ENCODE measurements around the gene PPP2R5C. TPM values are rescaled to one million over a fixed set of nuclear protein-coding genes. Genes with fewer than 3 reads are reported as not detected.
"Not testable (repeated sequence)": the region's sequence is repeated elsewhere in the genome, so short reads cannot be mapped to it uniquely, and the experiment has no call there.

PPP2R5C gene
- 100 to 1,000 TPM; 282 to 355 TPM for total RNA-seq

DNA sequence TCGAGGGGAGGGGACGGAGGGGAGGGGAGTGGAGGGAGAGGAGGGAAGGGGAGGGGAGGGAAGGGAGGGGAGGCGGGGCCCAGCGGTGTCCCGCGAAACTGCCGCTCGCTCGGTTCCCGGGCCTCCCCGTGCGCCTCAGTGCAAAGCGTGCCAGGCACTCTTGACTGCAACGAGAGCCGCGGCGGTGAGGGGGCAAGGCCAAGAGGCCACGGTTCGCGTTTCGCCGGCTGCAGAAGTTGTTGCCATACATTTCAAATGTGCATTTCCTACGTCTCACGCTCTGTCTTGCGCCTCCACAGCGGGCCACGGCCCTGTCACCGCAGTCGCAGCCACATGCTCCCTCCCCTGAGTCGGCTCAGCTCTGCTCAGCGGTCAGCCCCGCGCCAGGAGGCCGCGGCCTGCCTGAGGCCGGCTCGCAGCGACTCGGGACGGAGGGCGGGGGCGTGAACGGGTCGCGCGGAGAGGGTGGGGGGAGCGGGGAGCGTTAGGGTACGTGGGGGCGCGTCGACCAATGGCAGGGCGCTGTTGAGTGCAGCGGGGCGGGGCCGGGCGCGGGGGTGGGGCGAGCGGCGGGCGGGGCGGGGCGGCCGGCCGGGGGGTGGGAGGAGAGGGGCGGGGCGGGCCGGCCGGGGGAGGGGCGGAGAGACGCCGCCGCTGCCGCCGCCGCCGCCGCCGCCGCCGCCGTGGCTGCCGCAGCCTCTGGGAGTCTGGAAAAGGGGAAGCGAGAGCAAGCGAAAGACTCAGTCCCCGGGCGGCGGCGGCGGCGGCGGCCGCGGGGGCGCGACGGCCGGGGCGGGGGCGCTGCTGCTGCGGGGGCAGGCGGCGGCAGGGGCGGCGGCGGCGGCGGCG is at the start of gene PPP2R5C:
Gene PPP2R5C (plus strand): TSS at position 678 of the 849 bp plus-strand sequence. CDS start 185 bp downstream, outside the sequence.
- peaks cover 14 to 19% of the 10 kb centered on the region in 2 donors for H3K36me3 Mint-ChIP-seq
- ATAC-seq: peak; percentile 73 to 78
- H3K27ac Mint-ChIP-seq: peak within 1 kb of the TSS; percentile 71 to 75
- DNase-seq (ENCODE audit: low spot score in 2 of 2): peak; percentile 78 to 84
- H3K9me3 Mint-ChIP-seq: no peaks in the 10 kb centered on the region

DNA sequence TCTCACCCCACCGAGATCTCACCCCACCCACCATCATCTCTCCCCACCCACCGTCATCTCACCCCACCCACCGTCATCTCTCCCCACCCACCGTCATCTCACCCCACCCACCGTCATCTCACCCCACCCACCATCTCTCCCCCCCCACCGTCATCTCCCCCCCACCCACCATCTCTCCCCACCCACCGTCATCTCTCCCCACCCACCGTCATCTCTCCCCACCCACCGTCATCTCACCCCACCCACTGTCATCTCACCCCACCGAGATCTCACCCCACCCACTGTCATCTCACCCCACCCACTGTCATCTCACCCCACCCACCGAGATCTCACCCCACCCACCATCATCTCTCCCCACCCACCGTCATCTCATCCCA is 49.7 kb upstream of the PPP2R5C start:
- not testable (repeated sequence) for DNase-seq (ENCODE audit: low spot score in 2 of 2); H3K9me3 Mint-ChIP-seq; ATAC-seq

DNA sequence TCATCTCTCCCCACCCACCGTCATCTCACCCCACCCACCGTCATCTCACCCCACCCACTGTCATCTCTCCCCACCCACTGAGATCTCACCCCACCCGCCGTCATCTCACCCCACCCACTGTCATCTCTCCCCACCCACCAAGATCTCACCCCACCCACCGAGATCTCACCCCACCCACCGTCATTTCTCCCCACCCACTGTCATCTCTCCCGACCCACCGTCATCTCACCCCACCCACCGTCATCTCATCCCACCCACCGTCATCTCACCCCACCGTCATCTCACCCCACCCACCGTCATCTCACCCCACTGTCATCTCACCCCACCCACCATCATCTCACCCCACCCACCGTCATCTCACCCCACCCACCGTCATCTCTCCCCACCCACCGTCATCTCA is 49.2 kb upstream of the PPP2R5C start:
- not testable (repeated sequence) for H3K9me3 Mint-ChIP-seq; DNase-seq (ENCODE audit: low spot score in 2 of 2); H3K27ac Mint-ChIP-seq; ATAC-seq
- H3K36me3 Mint-ChIP-seq: peaks cover 0 to 11% of the 10 kb centered on the region in 2 donors

More for the DNA sequence above, 49.7 kb upstream of the PPP2R5C start:
- H3K27ac Mint-ChIP-seq: not testable (repeated sequence)
- H3K36me3 Mint-ChIP-seq: peaks cover 0 to 11% of the 10 kb centered on the region in 2 donors

DNA sequence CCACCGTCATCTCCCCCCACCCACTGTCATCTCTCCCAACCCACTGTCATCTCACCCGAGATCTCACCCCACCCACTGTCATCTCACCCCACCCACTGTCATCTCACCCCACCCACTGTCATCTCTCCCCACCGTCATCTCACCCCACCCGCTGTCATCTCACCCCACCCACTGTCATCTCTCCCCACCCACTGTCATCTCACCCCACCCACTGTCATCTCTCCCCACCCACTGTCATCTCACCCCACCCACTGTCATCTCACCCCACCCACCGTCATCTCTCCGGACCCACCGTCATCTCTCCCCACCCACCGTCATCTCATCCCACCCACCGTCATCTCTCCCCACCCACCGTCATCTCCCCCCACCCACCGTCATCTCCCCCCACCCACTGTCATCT is 48.4 kb upstream of the PPP2R5C start:
- not testable (repeated sequence) for H3K9me3 Mint-ChIP-seq; H3K27ac Mint-ChIP-seq; ATAC-seq; DNase-seq (ENCODE audit: low spot score in 2 of 2)
- peaks cover 0 to 11% of the 10 kb centered on the region in 2 donors for H3K36me3 Mint-ChIP-seq

DNA sequence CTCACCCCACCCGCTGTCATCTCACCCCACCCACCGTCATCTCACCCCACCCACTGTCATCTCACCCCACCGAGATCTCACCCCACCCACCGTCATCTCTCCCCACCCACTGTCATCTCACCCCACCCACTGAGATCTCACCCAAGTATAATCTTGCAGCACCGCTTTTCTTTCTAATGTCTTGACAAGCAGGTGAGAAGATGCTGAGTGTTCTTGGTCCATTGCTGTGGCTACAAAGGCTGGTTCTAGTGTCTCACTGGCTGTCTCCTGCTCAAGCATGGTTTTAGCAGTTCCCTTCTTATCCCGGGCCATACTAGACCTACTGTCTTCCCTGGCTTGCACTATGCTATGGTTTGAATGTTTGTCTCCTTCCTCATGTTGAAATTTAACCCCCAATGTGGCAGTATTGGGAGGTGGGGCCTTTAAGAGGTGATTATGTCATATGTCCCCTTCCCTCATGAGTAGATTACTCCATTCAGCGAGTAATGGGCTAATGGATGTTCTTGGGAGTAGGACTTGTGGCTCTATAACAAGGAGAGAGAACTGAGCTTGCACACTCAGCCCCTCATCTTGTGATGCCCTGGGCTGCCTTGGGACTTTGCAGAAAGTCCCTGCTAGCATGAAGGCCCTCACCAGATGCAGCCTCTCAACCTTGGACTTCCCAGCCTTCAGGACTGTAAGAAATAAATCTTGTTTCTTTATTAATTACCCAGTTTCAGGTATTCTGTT is 47.7 kb upstream of the PPP2R5C start:
- no peak for DNase-seq (ENCODE audit: low spot score in 2 of 2)
- ATAC-seq: no peak
- Mint-ChIP-seq H3K9me3 (peaks cover 4 to 10% of the 10 kb centered on the region in 2 donors), H3K27ac (no peak overlapping the region), H3K36me3 (peaks cover 0 to 11% of the 10 kb centered on the region in 2 donors)

DNA sequence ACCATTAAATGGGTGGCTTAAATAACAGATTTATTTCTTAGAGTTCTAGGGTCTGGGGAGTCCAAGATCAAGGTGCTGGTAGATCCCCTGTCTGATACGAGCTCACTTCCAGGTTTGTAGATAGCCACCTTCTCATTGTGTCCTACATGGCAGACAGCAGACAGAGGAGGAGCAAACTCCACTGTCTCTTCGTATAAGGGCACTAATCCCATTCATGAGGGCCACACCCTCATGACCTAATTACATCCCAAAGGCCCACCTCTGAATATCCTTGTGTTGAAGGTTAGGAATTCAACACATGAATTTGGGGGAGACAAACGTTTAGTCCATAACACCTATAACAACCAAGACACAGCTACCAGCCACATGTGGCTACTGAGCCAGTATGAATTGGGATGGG is 47.1 kb upstream of the PPP2R5C start:
- H3K27ac Mint-ChIP-seq: no peak overlapping the region
- H3K36me3 Mint-ChIP-seq: peaks cover 0 to 11% of the 10 kb centered on the region in 2 donors
- no peak for DNase-seq (ENCODE audit: low spot score in 2 of 2)
- peaks cover 4 to 10% of the 10 kb centered on the region in 2 donors for H3K9me3 Mint-ChIP-seq
- no peak for ATAC-seq

DNA sequence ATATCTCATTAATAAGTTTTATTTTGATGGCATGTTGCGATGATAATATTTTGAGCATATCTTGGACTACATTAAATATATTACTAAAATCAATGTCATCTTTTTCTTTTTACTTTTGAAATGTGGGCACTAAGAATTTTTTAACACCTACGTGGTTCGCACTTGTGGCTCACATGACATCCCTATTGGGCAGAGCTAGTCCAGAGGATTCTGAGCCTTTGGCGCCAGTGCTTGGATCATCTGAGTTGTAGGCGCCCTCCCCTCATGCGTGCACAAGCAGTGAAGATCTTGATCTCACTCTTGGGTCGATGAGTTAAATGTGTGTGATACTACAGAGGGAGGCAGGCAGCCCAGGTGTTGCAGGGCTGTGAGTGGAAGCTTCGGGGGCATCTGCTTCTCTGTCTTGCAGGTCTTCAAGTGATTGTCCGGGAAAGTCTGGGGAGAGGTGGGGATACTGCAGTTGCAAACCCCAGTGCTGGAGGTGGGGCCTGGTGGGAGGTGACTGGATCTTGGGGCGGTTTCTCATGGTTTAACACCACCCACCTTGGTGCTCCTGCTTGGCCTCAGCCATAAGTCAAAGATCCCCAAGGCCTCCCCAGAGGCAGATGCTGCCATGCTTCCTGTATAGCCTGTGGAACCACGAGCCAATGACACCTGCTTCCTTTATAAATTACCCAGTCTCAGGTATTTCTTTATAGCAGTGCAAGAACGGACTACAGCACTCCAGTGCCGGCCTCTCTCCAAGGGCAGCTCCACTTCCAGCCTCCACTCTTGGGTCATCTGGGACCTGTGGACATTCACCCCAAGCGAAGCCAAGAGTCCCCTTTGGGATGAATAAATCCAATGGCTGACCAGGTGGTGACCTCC is 46.1 kb upstream of the PPP2R5C start:
- Mint-ChIP-seq H3K9me3 (peaks cover 4 to 10% of the 10 kb centered on the region in 2 donors), H3K27ac (no peak overlapping the region), H3K36me3 (peaks cover 0 to 11% of the 10 kb centered on the region in 2 donors)
- ATAC-seq (no peak), DNase-seq (ENCODE audit: low spot score in 2 of 2) (no peak)

DNA sequence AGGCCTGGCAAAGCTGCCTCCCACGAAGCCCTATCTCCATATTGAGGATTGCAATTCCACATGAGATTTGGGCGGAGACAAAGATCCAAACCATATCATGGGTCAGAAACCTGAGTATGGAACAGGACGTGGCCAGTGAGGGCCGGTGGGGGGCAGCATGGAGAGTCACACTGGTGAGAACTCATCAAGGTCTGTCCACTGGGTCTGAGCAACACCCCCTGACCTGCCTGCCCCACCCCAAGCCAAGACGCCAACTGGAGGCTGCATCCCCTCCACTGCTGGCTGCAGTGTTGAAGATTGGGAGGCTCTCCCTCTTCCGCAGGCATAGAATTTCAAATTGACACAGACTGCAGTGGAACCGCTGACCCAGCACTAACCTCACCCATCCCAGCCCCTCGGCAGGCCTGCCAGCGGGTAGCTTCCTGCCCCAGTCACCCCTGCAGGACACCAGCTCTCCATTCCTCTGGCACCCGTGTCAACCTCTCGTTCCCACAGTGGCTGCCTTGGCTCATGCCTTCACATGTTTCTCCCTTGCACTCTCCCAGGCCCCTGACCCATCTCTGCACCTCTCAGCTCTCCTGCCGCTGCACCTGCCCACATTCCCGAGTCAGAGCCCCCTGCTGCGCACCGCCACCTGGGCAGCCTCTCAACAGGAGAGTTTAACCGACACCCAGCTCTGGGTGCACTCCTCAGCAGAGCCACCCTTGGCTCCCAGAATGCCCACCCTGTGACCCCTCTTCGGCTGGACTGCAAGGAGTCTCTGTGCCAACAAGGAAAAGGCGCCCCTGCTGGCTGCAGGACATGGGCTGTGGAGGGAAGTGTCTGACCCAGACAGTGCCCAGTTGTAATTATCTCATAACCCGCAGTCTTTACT is 45.2 kb upstream of the PPP2R5C start:
- H3K27ac Mint-ChIP-seq: peak overlapping the region in 1 of 2 donors; percentile 6
- DNase-seq (ENCODE audit: low spot score in 2 of 2): no peak

DNA sequence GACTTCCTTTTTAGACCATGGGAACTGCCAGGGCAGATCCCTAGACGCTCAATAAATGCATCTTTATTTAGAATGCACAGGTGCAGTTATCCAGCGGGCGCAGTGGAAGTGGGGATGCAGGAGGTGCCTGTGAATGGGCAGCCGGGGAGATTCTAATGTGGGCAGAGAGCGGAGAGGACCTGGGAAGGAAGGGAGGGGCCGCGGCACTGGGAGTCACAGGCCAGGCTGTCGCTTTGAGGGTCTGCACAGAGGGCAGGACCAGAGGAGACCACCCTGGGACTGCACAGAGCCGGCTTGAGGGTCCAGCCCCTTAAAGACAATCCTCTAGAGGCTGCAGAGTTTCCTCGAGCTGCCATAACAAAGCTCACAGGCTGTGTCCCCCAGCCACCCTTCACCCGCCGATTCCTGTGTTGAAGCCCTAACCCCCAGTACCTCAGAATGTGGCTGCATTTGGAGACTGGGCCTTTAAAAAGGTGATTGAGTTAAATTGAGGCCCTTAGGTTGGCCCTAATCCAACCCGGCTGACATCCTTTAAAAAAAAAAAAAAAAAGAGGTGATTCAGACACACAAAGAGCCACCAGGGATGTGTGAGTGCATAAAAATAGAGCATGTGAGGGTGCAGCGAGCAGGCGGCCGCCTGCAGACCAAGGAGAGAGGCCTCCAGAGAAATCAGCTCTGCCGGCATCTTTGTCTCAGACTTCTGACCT is 44.4 kb upstream of the PPP2R5C start:
- no peak for ATAC-seq
- Mint-ChIP-seq H3K36me3 (peaks cover 0 to 11% of the 10 kb centered on the region in 2 donors), H3K27ac (peak overlapping the region in 1 of 2 donors; percentile 6), H3K9me3 (peaks cover 4 to 10% of the 10 kb centered on the region in 2 donors)
- no peak for DNase-seq (ENCODE audit: low spot score in 2 of 2)

More for the DNA sequence above, 45.2 kb upstream of the PPP2R5C start:
- H3K9me3 Mint-ChIP-seq: peaks cover 4 to 10% of the 10 kb centered on the region in 2 donors
- peaks cover 0 to 11% of the 10 kb centered on the region in 2 donors for H3K36me3 Mint-ChIP-seq
- no peak for ATAC-seq

DNA sequence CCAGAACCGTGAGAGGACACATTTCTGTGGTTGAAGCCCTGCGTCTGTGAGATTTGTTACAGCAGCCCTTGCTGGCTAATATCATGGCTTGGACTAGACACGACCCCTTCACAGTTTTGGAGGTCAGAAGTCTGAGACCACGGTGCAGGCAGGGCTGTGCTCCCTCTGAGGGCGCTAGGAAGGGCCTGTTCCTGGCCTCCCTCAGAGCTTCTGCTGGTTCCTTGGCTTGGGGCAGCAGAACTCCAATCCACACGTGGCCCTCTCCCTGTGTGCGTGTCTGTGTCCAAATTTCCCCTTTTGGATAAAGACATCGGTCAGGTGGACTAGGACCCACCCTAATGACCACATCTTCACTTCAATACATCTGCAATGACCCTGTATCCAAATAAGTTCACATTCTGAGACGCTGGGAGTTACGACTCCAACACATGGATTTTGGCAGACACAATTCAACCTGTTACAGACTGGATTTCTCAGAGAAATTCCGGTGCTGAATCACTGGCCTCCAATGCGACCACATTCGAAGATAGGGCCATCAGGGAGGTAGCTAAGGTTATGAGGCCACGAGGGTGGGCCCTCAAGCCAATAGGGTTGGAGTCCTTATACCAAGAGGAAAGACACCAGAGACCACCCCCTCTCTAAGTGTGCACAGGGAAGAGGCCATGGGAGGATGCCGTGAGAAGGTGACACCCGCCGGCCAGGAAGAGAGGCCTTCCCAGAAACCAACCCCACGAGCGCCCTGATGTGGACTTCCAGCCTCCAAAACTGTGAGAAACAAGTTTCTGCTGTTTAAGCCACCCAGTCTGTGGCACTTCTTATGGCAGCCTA is 43.6 kb upstream of the PPP2R5C start:
- Mint-ChIP-seq H3K36me3 (peaks cover 0 to 11% of the 10 kb centered on the region in 2 donors), H3K27ac (no peak overlapping the region), H3K9me3 (peaks cover 4 to 10% of the 10 kb centered on the region in 2 donors)
- DNase-seq (ENCODE audit: low spot score in 2 of 2) (no peak), ATAC-seq (no peak)

DNA sequence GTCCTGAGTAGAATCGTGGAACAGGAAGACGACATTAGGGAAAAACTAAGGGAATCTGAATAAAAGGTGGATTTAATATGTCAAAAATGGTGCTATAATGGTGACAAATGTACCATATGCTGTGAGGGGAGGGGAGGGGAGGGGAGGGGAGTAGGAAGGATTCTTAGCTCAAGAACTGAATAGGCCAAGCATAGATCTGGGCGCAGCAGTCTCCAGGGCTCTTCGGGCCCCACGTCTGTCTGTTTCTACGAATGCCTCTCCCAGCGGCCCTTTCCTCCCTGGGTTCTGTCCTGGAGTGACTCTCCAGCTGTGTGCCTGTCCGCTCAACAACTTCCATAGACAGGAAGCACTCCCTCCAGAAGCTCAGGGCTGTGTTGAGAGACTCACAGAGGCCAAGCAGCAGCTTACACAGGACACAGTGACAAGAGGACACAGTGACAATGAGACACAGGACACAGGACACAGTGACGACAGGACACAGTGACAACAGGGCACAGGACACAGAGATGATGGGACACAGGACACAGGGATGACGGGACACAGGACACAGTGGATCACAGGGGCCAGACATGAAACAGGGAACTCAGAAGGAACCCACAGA is 42.4 kb upstream of the PPP2R5C start:
- DNase-seq (ENCODE audit: low spot score in 2 of 2): no peak
- ATAC-seq: no peak
- Mint-ChIP-seq H3K9me3 (peaks cover 0 to 4% of the 10 kb centered on the region in 2 donors), H3K36me3 (peaks cover 0 to 5% of the 10 kb centered on the region in 2 donors), H3K27ac (peak overlapping the region in 1 of 2 donors; percentile 45)

DNA sequence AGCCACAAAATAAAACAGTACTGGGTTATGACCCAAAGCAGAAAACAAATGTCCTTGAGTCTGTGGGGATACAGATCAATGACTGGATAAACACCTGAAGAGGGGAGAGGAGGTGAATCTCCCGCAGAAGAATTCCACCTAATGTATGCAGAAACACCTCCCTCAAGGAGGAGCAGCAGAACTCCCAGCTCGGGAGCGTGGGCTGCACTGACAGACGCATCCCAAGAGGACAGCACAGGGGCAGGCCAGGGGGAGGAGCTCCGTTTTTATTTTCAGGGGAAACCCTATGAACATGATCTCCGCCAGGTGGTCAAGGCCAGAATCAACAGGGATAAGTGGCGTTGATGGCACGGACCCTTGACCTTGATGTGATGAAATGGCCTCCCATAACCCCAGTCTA is 41.8 kb upstream of the PPP2R5C start:
- Mint-ChIP-seq H3K36me3 (no peaks in the 10 kb centered on the region), H3K9me3 (no peaks in the 10 kb centered on the region), H3K27ac (no peak overlapping the region)
- DNase-seq (ENCODE audit: low spot score in 2 of 2) (no peak), ATAC-seq (no peak)

DNA sequence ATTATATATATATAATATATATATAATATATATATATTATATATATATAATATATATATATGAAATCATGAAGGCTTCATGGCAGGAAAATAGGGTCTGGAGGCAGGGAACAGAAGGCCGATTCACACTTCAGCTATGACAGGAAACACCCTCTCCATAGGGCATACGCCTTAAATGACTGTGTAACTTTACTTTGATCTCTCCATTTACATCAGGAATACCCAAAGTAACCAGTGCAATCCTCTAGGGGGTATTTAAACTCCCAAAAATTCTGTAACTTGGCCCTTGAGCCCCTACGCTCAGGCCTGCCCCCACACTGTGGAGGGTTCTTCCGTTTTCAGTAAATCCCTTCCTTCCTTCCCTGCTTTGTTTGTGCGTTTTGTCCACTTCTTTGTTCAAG is 40.4 kb upstream of the PPP2R5C start:
- ATAC-seq (peak in 1 of 2 donors; percentile 13), DNase-seq (ENCODE audit: low spot score in 2 of 2) (no peak)
- H3K36me3 Mint-ChIP-seq: no peaks in the 10 kb centered on the region

More for the DNA sequence above, 40.4 kb upstream of the PPP2R5C start:
- Mint-ChIP-seq H3K9me3 (no peaks in the 10 kb centered on the region), H3K27ac (peak overlapping the region in 1 of 2 donors; percentile 87)

All from activated naive CD4-positive, alpha-beta T cell treated with anti-CD3 and anti-CD28 coated beads, Interleukin-2, amount 50 U/mL, for 72 hours (primary cell).